Gastroesophageal sphincter (tissue), 3 donors: ENCODE measurements around the gene CHST1.

ENCODE experiments used
- CTCF ChIP-seq, 4 experiments: fragments of 200-600 bp in 2 of 4; fragments of 450-650 bp in 2 of 4; sonication (generic) in 1 of 4; IDR thresholded peaks; one replicate each; pipeline ENCODE4 v1.5.1; 2017 to 2019; ENCODE audit warnings: antibody characterized with exemption in 4 of 4, mild to moderate bottlenecking in 2 of 4, moderate library complexity in 2 of 4
- EP300 ChIP-seq: sonication (generic); formaldehyde crosslinking; IDR thresholded peaks from one replicate; pipeline ENCODE4 v1.6.1; 2017; ENCODE audit warnings: antibody characterized with exemption, mild to moderate bottlenecking
- POLR2AphosphoS5 ChIP-seq: sonication (generic); formaldehyde crosslinking; IDR thresholded peaks from one replicate; pipeline ENCODE4 v1.6.1; 2017; ENCODE audit warnings: antibody characterized with exemption

GRCh38 chr11:45665206-45665932 lies at the start of gene CHST1:
- no peak for TF ChIP-seq POLR2AphosphoS5
- TF ChIP-seq CTCF (IDR thresholded peaks at IDR 0.05), result no peak
- TF ChIP-seq EP300, result no peak
